Activated CD4-positive, alpha-beta T cell treated with anti-CD3 and anti-CD28 coated beads for 1 hour (primary cell): ENCODE measurements around the gene SRGN.
"Not testable (repeated sequence)": the region's sequence is repeated elsewhere in the genome, so short reads cannot be mapped to it uniquely, and the experiment has no call there.

Source experiments
- DNase-seq: peaks from one replicate; pipeline ENCODE4 v3.0.0-alpha.2; 2020

The SRGN gene

GRCh38 chr10:69087590-69088470 is at the start of gene SRGN:
Gene SRGN, plus strand, starts transcription at chr10:69088103. Its CDS starts 55 bp downstream, at chr10:69088158.
- DNase-seq: peak; percentile 59

- DNase-seq: not testable (repeated sequence)
These were observed 47.0 kb upstream of the SRGN start for GRCh38 chr10:69040904-69041303.

- no peak for DNase-seq
These were observed 45.5 kb upstream of the SRGN start for GRCh38 chr10:69042417-69042816.

GRCh38 chr10:69042838-69043237 is 45.1 kb upstream of the SRGN start:
- DNase-seq: no peak

GRCh38 chr10:69043931-69044531 is 43.9 kb upstream of the SRGN start:
- no peak for DNase-seq

GRCh38 chr10:69044546-69044945 is 43.4 kb upstream of the SRGN start:
- DNase-seq: no peak

GRCh38 chr10:69045441-69046300 is 42.2 kb upstream of the SRGN start:
- DNase-seq: no peak

GRCh38 chr10:69047111-69047832 is 40.6 kb upstream of the SRGN start:
- DNase-seq: no peak

- DNase-seq: no peak
These were observed 39.8 kb upstream of the SRGN start for GRCh38 chr10:69048103-69048502.

GRCh38 chr10:69049566-69049961 is 38.3 kb upstream of the SRGN start:
- DNase-seq: no peak

- no peak for DNase-seq
These were observed 36.6 kb upstream of the SRGN start for GRCh38 chr10:69051303-69051702.

GRCh38 chr10:69051710-69052487 is 36.0 kb upstream of the SRGN start:
- DNase-seq: no peak

- no peak for DNase-seq
These were observed 35.2 kb upstream of the SRGN start for GRCh38 chr10:69052736-69053135.

GRCh38 chr10:69055241-69055640 is 32.7 kb upstream of the SRGN start:
- DNase-seq: no peak

GRCh38 chr10:69056129-69056528 is 31.8 kb upstream of the SRGN start:
- DNase-seq: no peak

GRCh38 chr10:69056536-69057260 is 31.2 kb upstream of the SRGN start:
- no peak for DNase-seq

- DNase-seq: no peak
These were observed 30.5 kb upstream of the SRGN start for GRCh38 chr10:69057261-69057950.

GRCh38 chr10:69057951-69058297 is 30.0 kb upstream of the SRGN start:
- DNase-seq: no peak

GRCh38 chr10:69060127-69060798 is 27.6 kb upstream of the SRGN start:
- DNase-seq: no peak
